HEK293 (cell line): ENCODE measurements around the gene RCAN2.

Experiments
- CTCF ChIA-PET: fragments of 350-600 bp; formaldehyde crosslinking; extraction: SDS; loops from one replicate; lab custom pipeline; 2021; ENCODE audit warnings: antibody characterized with exemption; lab: Yijun Ruan, JAX
- POLR2A ChIA-PET: fragments of 300-600 bp; formaldehyde crosslinking; extraction: SDS; loops from one replicate; lab custom pipeline; 2020; ENCODE audit warnings: antibody characterized with exemption, inconsistent platforms; lab: Yijun Ruan, JAX
- H3K27ac ChIP-seq: fragments of 200-500 bp; sonication (Bioruptor generic); 2 replicates; pipeline ENCODE4 v1.5.1; 2014; ENCODE audit warnings: low read depth, low read length, control low read depth, inconsistent platforms; ENCODE audit errors: extremely low read depth
- H3K36me3 ChIP-seq, 2 experiments: fragments of 200-500 bp in 1 of 2; sonication (Bioruptor generic) in 1 of 2; 1 replicate in 1 of 2; 2 replicates in 1 of 2; pipeline ENCODE4 v1.5.1; 2014 to 2017; ENCODE audit warnings: inconsistent platforms in 2 of 2, low read length in 2 of 2; ENCODE audit not compliant: control insufficient read depth in 2 of 2, insufficient read depth in 1 of 2
- H3K4me1 ChIP-seq: fragments of 200-500 bp; sonication (Bioruptor generic); 2 replicates; pipeline ENCODE4 v1.5.1; 2014; ENCODE audit warnings: mild to moderate bottlenecking, low read length, inconsistent platforms; ENCODE audit not compliant: control insufficient read depth, insufficient read depth
- H3K4me3 ChIP-seq: 2 replicates; pipeline ENCODE4 v1.5.1; 2011; ENCODE audit warnings: low read depth, mild to moderate bottlenecking, control low read depth, low read length, moderate library complexity
- H3K9me3 ChIP-seq: fragments of 200-500 bp; sonication (Bioruptor generic); 2 replicates; pipeline ENCODE4 v1.5.1; 2014; ENCODE audit warnings: low read depth, low read length, inconsistent platforms; ENCODE audit not compliant: control insufficient read depth, insufficient read depth
- KLF1 ChIP-seq: fragments of 450-650 bp; formaldehyde crosslinking; IDR thresholded peaks from 2 replicates; pipeline ENCODE4 v1.5.1; 2016; ENCODE audit warnings: missing biosample characterization, missing genetic modification characterization
- TCF7L2 ChIP-seq: IDR thresholded peaks from 2 replicates; pipeline ENCODE4 v1.6.1; 2011; ENCODE audit warnings: low read depth, mild to moderate bottlenecking, inconsistent platforms, low read length, moderate library complexity, borderline replicate concordance
- ZFHX2 ChIP-seq: fragments of 450-650 bp; formaldehyde crosslinking; conservative IDR thresholded peaks from 2 replicates; pipeline ENCODE4 v1.5.1; 2016; ENCODE audit warnings: missing biosample characterization, missing genetic modification characterization
- ZNF155 ChIP-seq: fragments of 450-650 bp; formaldehyde crosslinking; IDR thresholded peaks from 2 replicates; pipeline ENCODE4 v1.5.1; 2016; ENCODE audit warnings: missing biosample characterization, missing genetic modification characterization
- ZNF175 ChIP-seq: fragments of 450-650 bp; formaldehyde crosslinking; IDR thresholded peaks from 2 replicates; pipeline ENCODE4 v1.5.1; 2016; ENCODE audit warnings: missing biosample characterization, missing genetic modification characterization
- ZNF211 ChIP-seq: fragments of 450-650 bp; formaldehyde crosslinking; IDR thresholded peaks from 2 replicates; pipeline ENCODE4 v1.5.1; 2016; ENCODE audit warnings: low read depth, missing biosample characterization, missing genetic modification characterization
- ZNF223 ChIP-seq: fragments of 450-650 bp; formaldehyde crosslinking; IDR thresholded peaks from 2 replicates; pipeline ENCODE4 v1.5.1; 2016; ENCODE audit warnings: missing biosample characterization, missing genetic modification characterization
- ZNF274 ChIP-seq, 2 experiments: fragments of 200-500 bp in 1 of 2; fragments of 450-650 bp in 1 of 2; sonication (Bioruptor generic) in 1 of 2; formaldehyde crosslinking in 1 of 2; IDR thresholded peaks; 2 replicates each; pipeline versions ENCODE4 v1.5.1 to v1.6.1; 2014 to 2016; ENCODE audit warnings: borderline replicate concordance in 1 of 2, inconsistent platforms in 1 of 2, low read length in 1 of 2, missing biosample characterization in 1 of 2, missing genetic modification characterization in 1 of 2
- ZNF341 ChIP-seq: fragments of 450-650 bp; formaldehyde crosslinking; IDR thresholded peaks from 2 replicates; pipeline ENCODE4; 2016; ENCODE audit warnings: low read depth, missing biosample characterization, missing genetic modification characterization
- ZNF394 ChIP-seq: fragments of 450-650 bp; formaldehyde crosslinking; IDR thresholded peaks from 2 replicates; pipeline ENCODE4 v1.5.1; 2016; ENCODE audit warnings: missing biosample characterization, missing genetic modification characterization, mild to moderate bottlenecking, moderate library complexity, borderline replicate concordance
- ZNF416 ChIP-seq: fragments of 450-650 bp; formaldehyde crosslinking; IDR thresholded peaks from 2 replicates; pipeline ENCODE4 v1.5.1; 2016; ENCODE audit warnings: missing biosample characterization, missing genetic modification characterization
- ZNF510 ChIP-seq: fragments of 450-650 bp; formaldehyde crosslinking; IDR thresholded peaks from 2 replicates; pipeline ENCODE4 v1.5.1; 2018; ENCODE audit warnings: mild to moderate bottlenecking, missing genetic modification characterization, missing biosample characterization; ENCODE audit not compliant: insufficient replicate concordance
- ZNF548 ChIP-seq: fragments of 450-650 bp; formaldehyde crosslinking; IDR thresholded peaks from 2 replicates; pipeline ENCODE4 v1.5.1; 2016; ENCODE audit warnings: missing biosample characterization, missing genetic modification characterization
- ZNF571 ChIP-seq: fragments of 450-650 bp; formaldehyde crosslinking; IDR thresholded peaks from 2 replicates; pipeline ENCODE4 v1.5.0; 2017; ENCODE audit warnings: missing biosample characterization, missing genetic modification characterization
- ZNF624 ChIP-seq: fragments of 450-650 bp; formaldehyde crosslinking; IDR thresholded peaks from 2 replicates; pipeline ENCODE4 v1.5.1; 2017; ENCODE audit warnings: missing biosample characterization, missing genetic modification characterization
- ZNF747 ChIP-seq: fragments of 450-650 bp; formaldehyde crosslinking; IDR thresholded peaks from 2 replicates; pipeline ENCODE4 v1.5.1; 2016; ENCODE audit warnings: missing biosample characterization, missing genetic modification characterization
- ZNF776 ChIP-seq: fragments of 450-650 bp; formaldehyde crosslinking; IDR thresholded peaks from 2 replicates; pipeline ENCODE4 v1.5.0; 2017; ENCODE audit warnings: missing biosample characterization, missing genetic modification characterization, borderline replicate concordance
- ZNF843 ChIP-seq: fragments of 450-650 bp; formaldehyde crosslinking; IDR thresholded peaks from 2 replicates; pipeline ENCODE4 v1.5.1; 2016; ENCODE audit warnings: missing biosample characterization, missing genetic modification characterization
- TF ChIP-seq, protein P1 (sequence below): fragments of 450-650 bp; formaldehyde crosslinking; conservative IDR thresholded peaks from 2 replicates; pipeline ENCODE4 v1.5.1; 2016; ENCODE audit warnings: low read depth, missing biosample characterization, missing genetic modification characterization
- TF ChIP-seq, protein P2 (sequence below): fragments of 450-650 bp; formaldehyde crosslinking; IDR thresholded peaks from 2 replicates; pipeline ENCODE4 v1.5.1; 2016; ENCODE audit warnings: missing biosample characterization, missing genetic modification characterization, low read depth
- TF ChIP-seq, protein P3 (sequence below): sonication (generic); formaldehyde crosslinking; IDR thresholded peaks from 2 replicates; pipeline ENCODE4 v1.8.1; 2022; ENCODE audit warnings: mild to moderate bottlenecking, moderate library complexity, missing genetic modification reagents

RCAN2 gene

DNA sequence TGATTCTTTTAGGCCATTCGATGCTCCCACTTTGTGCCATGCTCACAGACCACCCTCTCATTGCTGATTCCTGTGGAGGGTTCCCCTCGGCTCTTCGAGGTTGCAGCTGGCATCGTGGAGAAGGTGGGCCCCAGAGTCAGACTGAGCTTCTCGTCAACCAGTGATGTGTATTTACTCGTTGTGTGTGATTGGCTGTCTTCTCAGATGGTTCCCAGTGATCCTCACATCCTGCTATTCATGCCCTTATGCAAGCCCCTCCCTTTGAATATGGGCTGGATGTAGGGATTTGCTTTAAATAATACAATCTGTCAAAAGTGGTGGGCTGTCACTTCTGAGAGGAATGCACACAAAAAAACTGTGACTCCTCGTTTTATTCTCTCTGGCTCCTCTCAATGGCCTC, 220.9 kb downstream of the RCAN2 start (continued):
- TF ChIP-seq ZNF548 (tag by site-specific recombination) (no peak), ZNF416 (no peak), ZNF571 (tag by site-specific recombination) (no peak), TCF7L2 (no peak), ZNF223 (tag by site-specific recombination) (no peak), ZNF843 (tag by site-specific recombination) (no peak)
- TF ChIP-seq, protein P1, sequence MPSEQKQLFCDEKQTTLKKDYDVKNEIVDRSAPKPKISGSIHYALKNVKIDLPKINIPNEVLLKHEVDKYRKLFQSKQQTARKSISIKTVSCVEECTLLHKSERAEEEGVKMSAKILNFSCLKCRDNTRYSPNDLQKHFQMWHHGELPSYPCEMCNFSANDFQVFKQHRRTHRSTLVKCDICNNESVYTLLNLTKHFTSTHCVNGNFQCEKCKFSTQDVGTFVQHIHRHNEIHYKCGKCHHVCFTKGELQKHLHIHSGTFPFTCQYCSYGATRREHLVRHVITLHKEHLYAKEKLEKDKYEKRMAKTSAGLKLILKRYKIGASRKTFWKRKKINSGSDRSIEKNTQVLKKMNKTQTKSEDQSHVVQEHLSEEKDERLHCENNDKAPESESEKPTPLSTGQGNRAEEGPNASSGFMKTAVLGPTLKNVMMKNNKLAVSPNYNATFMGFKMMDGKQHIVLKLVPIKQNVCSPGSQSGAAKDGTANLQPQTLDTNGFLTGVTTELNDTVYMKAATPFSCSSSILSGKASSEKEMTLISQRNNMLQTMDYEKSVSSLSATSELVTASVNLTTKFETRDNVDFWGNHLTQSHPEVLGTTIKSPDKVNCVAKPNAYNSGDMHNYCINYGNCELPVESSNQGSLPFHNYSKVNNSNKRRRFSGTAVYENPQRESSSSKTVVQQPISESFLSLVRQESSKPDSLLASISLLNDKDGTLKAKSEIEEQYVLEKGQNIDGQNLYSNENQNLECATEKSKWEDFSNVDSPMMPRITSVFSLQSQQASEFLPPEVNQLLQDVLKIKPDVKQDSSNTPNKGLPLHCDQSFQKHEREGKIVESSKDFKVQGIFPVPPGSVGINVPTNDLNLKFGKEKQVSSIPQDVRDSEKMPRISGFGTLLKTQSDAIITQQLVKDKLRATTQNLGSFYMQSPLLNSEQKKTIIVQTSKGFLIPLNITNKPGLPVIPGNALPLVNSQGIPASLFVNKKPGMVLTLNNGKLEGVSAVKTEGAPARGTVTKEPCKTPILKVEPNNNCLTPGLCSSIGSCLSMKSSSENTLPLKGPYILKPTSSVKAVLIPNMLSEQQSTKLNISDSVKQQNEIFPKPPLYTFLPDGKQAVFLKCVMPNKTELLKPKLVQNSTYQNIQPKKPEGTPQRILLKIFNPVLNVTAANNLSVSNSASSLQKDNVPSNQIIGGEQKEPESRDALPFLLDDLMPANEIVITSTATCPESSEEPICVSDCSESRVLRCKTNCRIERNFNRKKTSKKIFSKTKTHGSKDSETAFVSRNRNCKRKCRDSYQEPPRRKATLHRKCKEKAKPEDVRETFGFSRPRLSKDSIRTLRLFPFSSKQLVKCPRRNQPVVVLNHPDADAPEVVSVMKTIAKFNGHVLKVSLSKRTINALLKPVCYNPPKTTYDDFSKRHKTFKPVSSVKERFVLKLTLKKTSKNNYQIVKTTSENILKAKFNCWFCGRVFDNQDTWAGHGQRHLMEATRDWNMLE: no peak

DNA sequence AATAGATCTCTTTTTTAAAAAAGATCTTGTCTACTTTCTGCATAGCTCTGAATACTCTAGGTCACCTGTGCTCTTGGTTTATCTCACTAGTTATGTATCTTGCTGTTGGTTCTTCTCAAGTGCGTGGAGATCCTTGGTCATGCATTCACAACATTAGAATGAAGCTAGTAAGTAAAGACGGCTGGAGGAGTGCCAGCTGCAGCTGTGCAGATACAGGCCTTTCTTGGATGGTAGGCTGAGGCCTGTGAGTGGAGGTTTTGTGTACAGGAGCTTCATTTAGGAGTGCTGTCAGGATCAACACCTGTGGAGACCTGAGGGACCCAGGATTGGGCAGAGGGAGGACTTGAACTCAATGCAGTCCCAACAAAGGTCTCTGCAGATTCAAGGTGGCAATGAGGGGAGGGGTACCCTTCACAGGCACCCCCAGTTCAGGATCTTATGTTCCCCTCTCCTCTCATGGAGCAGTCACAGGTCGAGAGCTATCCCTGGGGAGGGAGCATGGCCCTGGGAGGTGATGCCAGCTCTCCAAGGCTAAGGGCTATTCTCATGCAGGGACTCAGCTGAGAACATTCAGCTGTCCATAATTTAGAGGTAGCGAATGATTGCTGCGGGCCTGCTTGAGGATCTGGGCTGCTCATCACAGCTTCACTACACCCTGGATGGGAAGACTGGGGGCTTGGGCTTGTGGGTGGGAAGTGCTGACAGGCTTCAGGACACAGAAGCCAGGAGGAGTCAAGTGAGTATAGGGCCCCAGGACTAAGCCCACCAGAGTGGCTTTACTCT, 221.6 kb downstream of the RCAN2 start:
- no peak overlapping the region for H3K4me3 ChIP-seq
- ChIA-PET POLR2A (no interaction called here), CTCF (interaction anchor here (0.5 to 1.0 kb wide), 2 partner anchors 49 to 237 kb away, joined by 3 read pairs; no protein-coding TSS in a partner anchor)
- TF ChIP-seq ZFHX2 (tag by site-specific recombination) (no peak), ZNF394 (tag by site-specific recombination) (no peak), ZNF776 (tag by site-specific recombination) (no peak), ZNF510 (no peak), ZNF747 (tag by site-specific recombination) (no peak), ZNF274 (IDR thresholded peaks at IDR 0.05; ENCODE audit: low read length) (no peak), ZNF274 (tag by site-specific recombination; IDR thresholded peaks at IDR 0.05; ENCODE audit: borderline replicate concordance) (no peak), ZNF341 (no peak), KLF1 (tag by site-specific recombination) (no peak), ZNF211 (no peak), ZNF155 (tag by site-specific recombination) (no peak), ZNF624 (tag by site-specific recombination) (no peak), ZNF175 (tag by site-specific recombination) (no peak)
- TF ChIP-seq, protein P2, sequence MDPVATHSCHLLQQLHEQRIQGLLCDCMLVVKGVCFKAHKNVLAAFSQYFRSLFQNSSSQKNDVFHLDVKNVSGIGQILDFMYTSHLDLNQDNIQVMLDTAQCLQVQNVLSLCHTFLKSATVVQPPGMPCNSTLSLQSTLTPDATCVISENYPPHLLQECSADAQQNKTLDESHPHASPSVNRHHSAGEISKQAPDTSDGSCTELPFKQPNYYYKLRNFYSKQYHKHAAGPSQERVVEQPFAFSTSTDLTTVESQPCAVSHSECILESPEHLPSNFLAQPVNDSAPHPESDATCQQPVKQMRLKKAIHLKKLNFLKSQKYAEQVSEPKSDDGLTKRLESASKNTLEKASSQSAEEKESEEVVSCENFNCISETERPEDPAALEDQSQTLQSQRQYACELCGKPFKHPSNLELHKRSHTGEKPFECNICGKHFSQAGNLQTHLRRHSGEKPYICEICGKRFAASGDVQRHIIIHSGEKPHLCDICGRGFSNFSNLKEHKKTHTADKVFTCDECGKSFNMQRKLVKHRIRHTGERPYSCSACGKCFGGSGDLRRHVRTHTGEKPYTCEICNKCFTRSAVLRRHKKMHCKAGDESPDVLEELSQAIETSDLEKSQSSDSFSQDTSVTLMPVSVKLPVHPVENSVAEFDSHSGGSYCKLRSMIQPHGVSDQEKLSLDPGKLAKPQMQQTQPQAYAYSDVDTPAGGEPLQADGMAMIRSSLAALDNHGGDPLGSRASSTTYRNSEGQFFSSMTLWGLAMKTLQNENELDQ (tag by site-specific recombination): no peak
- TF ChIP-seq, protein P1: no peak
- TF ChIP-seq, protein P3, sequence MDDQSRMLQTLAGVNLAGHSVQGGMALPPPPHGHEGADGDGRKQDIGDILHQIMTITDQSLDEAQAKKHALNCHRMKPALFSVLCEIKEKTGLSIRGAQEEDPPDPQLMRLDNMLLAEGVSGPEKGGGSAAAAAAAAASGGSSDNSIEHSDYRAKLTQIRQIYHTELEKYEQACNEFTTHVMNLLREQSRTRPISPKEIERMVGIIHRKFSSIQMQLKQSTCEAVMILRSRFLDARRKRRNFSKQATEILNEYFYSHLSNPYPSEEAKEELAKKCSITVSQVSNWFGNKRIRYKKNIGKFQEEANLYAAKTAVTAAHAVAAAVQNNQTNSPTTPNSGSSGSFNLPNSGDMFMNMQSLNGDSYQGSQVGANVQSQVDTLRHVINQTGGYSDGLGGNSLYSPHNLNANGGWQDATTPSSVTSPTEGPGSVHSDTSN (CRISPR knock-in tag): no peak

More for the DNA sequence above, 221.6 kb downstream of the RCAN2 start:
- Histone ChIP-seq H3K9me3 (no peaks in the 10 kb centered on the region), H3K4me1 (no peaks in the 10 kb centered on the region), H3K27ac (no peak overlapping the region), H3K36me3 (no peaks in the 10 kb centered on the region)
